GM21576 (cell line): Measurements from ENCODE around the gene TTC28.
"Not testable (repeated sequence)": the region's sequence is repeated elsewhere in the genome, so short reads cannot be mapped to it uniquely, and the experiment has no call there.

ENCODE experiments used
- ATAC-seq: cut with Tn5 transposase; IDR thresholded peaks from one replicate; pipeline ENCODE4 v1.9.1; 2021; ENCODE audit warnings: mild to moderate bottlenecking, moderate library complexity; ENCODE audit not compliant: unreplicated experiment

The TTC28 gene

DNA sequence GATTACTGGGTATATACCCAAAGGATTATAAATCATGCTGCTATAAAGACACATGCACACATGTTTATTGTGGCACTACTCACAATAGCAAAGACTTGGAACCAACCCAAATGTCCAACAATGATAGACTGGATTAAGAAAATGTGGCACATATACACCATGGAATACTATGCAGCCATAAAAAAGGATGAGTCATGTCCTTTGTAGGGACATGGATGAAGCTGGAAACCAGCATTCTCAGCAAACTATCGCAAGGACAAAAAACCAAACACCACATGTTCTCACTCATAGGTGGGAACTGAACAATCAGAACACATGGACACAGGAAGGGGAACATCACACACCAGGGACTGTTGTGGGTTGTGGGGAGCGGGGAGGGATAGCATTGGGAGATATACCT, 510.3 kb downstream of the TTC28 start:
- not testable (repeated sequence) for ATAC-seq

DNA sequence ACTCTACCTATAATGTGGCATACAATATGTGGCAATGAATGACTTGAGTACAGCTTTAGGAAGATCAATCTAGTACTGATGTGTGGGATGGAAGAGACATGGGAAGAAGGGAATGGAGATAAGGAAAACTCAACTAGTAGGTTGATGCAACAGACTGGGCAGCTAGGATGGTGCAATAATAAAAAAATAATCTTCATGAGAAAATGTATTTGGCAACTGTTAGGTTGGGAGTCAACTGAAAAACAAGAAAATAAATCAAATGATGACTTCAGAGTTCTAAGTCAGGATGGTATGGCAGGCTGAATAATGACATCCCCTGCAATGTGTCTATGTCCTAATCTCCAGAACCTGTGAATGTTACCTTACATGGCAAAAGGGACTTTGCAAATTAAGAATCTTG, 523.8 kb downstream of the TTC28 start:
- no peak for ATAC-seq

DNA sequence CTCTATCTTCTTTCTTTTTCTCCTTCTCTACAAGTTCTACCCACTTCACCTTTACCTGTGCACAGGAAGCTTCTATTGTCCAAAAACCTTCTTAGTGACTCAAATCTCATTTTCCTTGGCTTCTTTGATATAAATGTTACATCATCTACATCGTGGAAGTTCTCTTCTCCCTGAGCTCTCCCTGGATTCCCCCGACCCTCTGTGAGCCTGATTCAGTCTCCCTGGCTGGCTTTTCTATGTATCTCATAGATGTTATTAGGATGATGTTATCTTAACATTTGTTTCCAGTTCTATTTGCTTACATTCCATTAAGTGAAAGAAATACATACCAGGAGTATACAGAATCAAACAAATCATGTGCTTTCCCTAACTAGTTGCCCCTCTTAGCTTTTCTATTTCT, 524.8 kb downstream of the TTC28 start:
- ATAC-seq = no peak

DNA sequence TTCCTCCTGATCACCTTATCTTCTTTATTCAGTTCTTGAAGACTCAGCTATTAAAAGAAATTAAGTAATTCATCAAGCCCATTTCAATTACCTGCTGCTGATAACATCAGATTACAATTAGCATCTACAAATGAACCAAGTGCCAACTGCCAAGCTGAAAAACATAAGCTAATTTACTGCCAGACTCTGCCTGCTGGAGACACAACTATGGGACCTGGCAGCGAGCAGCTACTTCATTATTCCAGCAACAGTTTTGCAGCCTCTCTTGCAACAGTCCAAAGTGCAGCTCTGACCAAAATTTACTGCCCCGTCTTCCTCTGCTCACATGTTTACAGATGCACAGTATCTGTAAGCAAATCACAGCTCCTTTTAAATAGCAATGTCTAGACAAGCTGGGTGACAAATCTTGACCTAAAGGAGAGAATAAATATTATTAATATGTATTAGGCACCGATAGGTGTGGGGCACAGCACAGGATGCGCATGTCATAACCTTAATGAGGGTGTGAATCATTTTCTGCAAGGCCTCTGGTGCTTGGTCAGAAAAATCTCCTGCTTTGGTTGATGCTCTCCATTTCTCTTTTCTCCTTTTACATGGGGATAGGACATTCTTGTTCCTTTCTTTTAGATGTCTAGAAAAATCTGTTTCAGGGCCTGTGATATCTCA, 528.4 kb downstream of the TTC28 start:
- no peak for ATAC-seq

- no peak for ATAC-seq
Measured at GRCh38 chr22:28148816-28149465, 530.7 kb downstream of the TTC28 start.

DNA sequence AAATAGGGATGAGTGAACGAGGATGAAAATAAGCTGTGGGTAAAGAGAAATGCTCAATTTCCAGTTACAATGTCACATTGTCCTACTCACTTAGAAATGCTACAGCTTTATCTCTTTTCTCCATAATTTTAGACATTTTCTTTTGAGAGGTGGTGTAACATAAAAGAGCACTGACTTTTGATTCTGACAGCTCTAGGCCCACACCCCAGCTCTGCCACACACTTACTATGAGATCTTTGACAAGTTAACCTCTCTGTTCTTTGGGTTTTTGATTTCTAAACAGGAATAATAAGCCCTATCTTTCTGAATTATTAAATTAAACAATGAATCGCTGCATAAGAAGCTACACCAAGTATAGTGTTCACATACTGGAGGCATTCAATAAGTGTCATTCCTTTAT, 532.2 kb downstream of the TTC28 start:
- no peak for ATAC-seq

- no peak for ATAC-seq
Measured at GRCh38 chr22:28146401-28147314, 533.0 kb downstream of the TTC28 start.

- ATAC-seq = no peak
Measured at GRCh38 chr22:28143961-28144745, 535.5 kb downstream of the TTC28 start.

- no peak for ATAC-seq
Measured at GRCh38 chr22:28143241-28143865, 536.3 kb downstream of the TTC28 start.

GRCh38 chr22:28142361-28142961, 537.2 kb downstream of the TTC28 start:
- no peak for ATAC-seq

GRCh38 chr22:28141614-28142013, 538.0 kb downstream of the TTC28 start:
- no peak for ATAC-seq

DNA sequence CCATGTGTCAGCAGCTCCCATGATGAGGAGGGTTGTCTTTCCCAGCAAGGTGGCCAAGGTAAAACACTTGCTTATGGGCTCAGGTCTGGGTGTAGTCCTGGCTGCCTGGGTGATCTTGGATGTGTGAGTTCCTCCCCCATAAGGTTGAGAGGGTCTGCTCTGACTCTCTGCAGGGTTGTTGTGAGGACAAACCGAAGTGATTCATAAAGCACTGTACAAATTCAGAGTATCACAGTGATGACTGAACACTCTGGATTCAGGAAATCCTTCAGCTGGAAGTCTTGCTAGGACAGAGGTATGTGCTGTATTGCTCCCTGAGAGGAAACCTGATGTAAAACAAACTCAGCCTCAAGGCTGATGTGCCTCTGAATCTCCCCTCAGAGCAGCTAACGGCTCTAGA, 539.7 kb downstream of the TTC28 start:
- ATAC-seq = no peak

GRCh38 chr22:28139516-28139915, 540.1 kb downstream of the TTC28 start:
- ATAC-seq = no peak

- no peak for ATAC-seq
Measured at GRCh38 chr22:28137036-28137435, 542.6 kb downstream of the TTC28 start.

- no peak for ATAC-seq
Measured at GRCh38 chr22:28132466-28132865, 547.2 kb downstream of the TTC28 start.

DNA sequence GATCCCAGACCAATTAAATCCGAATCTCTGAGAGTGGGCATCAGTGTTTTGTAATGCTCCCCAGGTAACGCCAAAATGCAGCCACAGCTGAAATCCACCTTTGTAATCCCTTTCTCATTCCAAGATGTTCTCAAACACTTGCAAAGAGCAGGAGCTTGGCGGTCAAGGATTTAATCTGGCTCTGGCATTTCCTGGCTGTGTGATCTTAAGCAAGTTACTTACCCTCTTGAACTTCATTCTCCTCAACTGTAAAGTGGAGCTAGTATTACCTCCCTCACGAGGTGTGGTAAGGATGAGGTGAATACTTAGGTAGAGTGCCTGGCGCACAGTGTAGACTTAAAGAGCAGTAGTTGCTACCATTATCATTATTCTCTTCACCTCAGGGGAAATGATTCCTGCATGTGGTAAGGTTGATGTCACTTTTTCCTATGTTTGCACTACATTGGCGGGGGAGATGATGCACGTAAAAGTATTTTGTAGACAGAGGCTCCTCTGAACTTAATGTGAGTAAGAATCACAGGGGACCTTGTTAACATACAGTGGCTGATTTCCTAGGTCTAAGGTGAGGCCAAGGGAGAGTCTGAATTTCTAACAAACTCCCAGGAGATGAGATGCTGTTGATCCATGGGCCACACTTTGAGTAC, 550.2 kb downstream of the TTC28 start:
- no peak for ATAC-seq

DNA sequence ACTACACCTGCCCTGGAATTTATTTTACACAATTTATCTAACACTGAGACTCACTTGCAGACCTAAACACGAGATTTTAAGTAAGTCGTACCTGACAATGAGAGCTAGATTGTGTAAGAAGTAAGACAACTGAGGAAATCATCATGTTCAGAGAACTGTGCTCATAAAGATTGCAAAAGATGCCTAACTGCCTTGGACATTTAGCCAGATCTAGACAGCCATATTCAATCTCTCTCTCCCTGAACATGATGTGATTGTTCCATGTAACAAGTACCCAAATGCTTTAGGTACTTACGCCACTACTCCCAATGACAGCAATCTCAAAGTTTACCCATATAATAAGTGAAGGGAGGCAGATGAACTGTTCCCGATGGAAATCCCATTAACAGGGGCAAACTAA, 550.8 kb downstream of the TTC28 start:
- no peak for ATAC-seq

DNA sequence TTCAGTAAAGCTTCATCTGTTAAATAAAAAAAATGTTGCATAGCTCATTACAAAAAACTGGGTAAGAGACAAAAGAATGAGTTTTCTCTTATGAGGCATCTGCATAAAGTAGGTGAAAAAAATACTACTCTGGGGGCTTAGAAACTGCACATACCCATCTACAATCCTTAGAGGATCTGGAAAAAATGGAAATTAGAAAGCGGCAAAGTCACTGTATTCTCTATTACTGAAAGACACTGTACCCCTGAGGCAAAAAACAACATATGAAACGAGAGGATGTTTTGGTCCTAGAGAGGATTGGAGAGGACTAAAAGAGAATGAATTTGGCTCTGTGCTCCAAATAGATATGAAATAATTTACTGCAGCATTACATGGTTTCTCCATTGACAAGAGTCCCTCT, 553.8 kb downstream of the TTC28 start:
- no peak for ATAC-seq

- no peak for ATAC-seq
Measured at GRCh38 chr22:28123989-28124766, 555.5 kb downstream of the TTC28 start.
